Ectodermal cell (in vitro differentiated cells): ENCODE results near the gene P2RX6.
"Not testable (repeated sequence)": the region's sequence is repeated elsewhere in the genome, so short reads cannot be mapped to it uniquely, and the experiment has no call there.

Source experiments
- H3K27ac ChIP-seq: 2 replicates; pipeline ENCODE4 v1.7.0; 2013; ENCODE audit warnings: mild to moderate bottlenecking, low read depth, low read length; ENCODE audit not compliant: insufficient read depth, poor library complexity, severe bottlenecking
- H3K27me3 ChIP-seq: 2 replicates; pipeline ENCODE4 v1.7.0; 2013; ENCODE audit warnings: mild to moderate bottlenecking, low read length; ENCODE audit not compliant: insufficient read depth, control insufficient read depth, poor library complexity, severe bottlenecking
- H3K36me3 ChIP-seq: one replicate; pipeline ENCODE4 v1.7.0; 2013; ENCODE audit warnings: low read length; ENCODE audit not compliant: control insufficient read depth, insufficient read depth
- H3K4me1 ChIP-seq: one replicate; pipeline ENCODE4 v1.7.0; 2013; ENCODE audit warnings: low read length; ENCODE audit not compliant: control insufficient read depth, insufficient read depth
- H3K4me3 ChIP-seq: 2 replicates; pipeline ENCODE4 v1.7.0; 2013; ENCODE audit warnings: low read depth, low read length, control low read depth; ENCODE audit not compliant: insufficient read depth
- H3K9me3 ChIP-seq: 2 replicates; pipeline ENCODE4 v1.7.0; 2013; ENCODE audit warnings: mild to moderate bottlenecking, low read length, moderate library complexity; ENCODE audit not compliant: control insufficient read depth
- WGBS, 2 experiments: methylation state at CpG; one replicate each; pipeline ENCODE4 v1.1.7; 2013; ENCODE audit warnings: missing lambda C conversion rate in 2 of 2; 5-methylcytosine and 5-hydroxymethylcytosine counted together

Gene P2RX6

GRCh38 chr22:21047730-21048129, 32.8 kb downstream of the P2RX6 start:
- 87 to 93% methylated on average over 7 of the region's 7 CpGs for WGBS, 2 experiments
- Histone ChIP-seq H3K9me3 (no peaks in the 10 kb centered on the region), H3K36me3 (no peaks in the 10 kb centered on the region), H3K27me3 (peaks cover 3% of the 10 kb centered on the region), H3K4me1 (peaks cover 19% of the 10 kb centered on the region), H3K4me3 (no peak overlapping the region), H3K27ac (no peak overlapping the region)

GRCh38 chr22:21048448-21048847, 33.5 kb downstream of the P2RX6 start:
- not testable (repeated sequence) for H3K36me3 ChIP-seq, H3K9me3 ChIP-seq, H3K27me3 ChIP-seq, H3K4me3 ChIP-seq, H3K27ac ChIP-seq
- H3K4me1 ChIP-seq: peaks cover 19% of the 10 kb centered on the region
- 90 to 92% methylated on average over 5 of the region's 5 CpGs for WGBS, 2 experiments

GRCh38 chr22:21048965-21049364, 34.0 kb downstream of the P2RX6 start:
- H3K27ac ChIP-seq, H3K4me3 ChIP-seq, H3K36me3 ChIP-seq, H3K9me3 ChIP-seq, H3K27me3 ChIP-seq: not testable (repeated sequence)
- H3K4me1 ChIP-seq: peaks cover 19% of the 10 kb centered on the region
- 74% methylated on average over 3 to 4 of the region's 12 CpGs for WGBS, 2 experiments

- Histone ChIP-seq H3K27me3 (no peaks in the 10 kb centered on the region), H3K9me3 (no peaks in the 10 kb centered on the region), H3K36me3 (no peaks in the 10 kb centered on the region), H3K4me3 (no peak overlapping the region), H3K27ac (no peak overlapping the region), H3K4me1 (peaks cover 12% of the 10 kb centered on the region)
- WGBS, 2 experiments: 85 to 90% methylated on average over 9 of the region's 9 CpGs
Observed at GRCh38 chr22:21051145-21051830, 36.3 kb downstream of the P2RX6 start.

DNA sequence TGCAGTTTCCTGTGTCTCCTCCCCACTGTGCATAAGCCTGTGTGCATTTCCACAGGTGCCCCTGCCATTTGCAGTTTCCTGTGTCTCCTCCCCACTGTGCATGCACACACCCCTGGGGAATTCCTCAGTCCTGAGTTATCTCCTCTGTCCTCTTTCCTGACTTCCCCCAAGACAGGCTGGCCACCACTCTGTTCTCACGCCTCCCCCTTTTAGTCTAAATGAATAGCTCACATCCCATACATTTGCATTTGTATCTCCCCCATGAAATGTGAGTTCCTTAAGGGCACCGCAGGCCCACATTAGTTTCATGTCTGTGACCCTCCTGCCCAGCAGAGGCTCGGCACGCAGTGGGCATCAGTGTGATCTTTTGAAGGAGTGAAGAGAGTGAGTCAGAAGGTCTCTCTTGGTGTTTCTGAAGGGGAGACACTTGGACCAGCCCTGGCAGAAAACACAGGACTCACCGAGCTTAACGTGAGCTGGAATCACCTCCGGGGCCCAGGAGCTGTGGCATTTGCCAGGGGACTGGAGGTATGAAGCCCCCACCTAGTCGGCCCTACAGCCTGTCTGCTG, 37.0 kb downstream of the P2RX6 start:
- Histone ChIP-seq H3K4me1 (peaks cover 12% of the 10 kb centered on the region), H3K4me3 (no peak overlapping the region), H3K27me3 (no peaks in the 10 kb centered on the region), H3K36me3 (no peaks in the 10 kb centered on the region), H3K9me3 (no peaks in the 10 kb centered on the region), H3K27ac (no peak overlapping the region)
- WGBS, 2 experiments: 36 to 46% methylated on average over 8 of the region's 8 CpGs

GRCh38 chr22:21052715-21053459, 37.9 kb downstream of the P2RX6 start:
- Histone ChIP-seq H3K27me3 (no peaks in the 10 kb centered on the region), H3K27ac (no peak overlapping the region), H3K9me3 (no peaks in the 10 kb centered on the region), H3K4me3 (no peak overlapping the region), H3K4me1 (peaks cover 12% of the 10 kb centered on the region), H3K36me3 (no peaks in the 10 kb centered on the region)
- WGBS, 2 experiments: 92% methylated on average over 8 of the region's 8 CpGs

DNA sequence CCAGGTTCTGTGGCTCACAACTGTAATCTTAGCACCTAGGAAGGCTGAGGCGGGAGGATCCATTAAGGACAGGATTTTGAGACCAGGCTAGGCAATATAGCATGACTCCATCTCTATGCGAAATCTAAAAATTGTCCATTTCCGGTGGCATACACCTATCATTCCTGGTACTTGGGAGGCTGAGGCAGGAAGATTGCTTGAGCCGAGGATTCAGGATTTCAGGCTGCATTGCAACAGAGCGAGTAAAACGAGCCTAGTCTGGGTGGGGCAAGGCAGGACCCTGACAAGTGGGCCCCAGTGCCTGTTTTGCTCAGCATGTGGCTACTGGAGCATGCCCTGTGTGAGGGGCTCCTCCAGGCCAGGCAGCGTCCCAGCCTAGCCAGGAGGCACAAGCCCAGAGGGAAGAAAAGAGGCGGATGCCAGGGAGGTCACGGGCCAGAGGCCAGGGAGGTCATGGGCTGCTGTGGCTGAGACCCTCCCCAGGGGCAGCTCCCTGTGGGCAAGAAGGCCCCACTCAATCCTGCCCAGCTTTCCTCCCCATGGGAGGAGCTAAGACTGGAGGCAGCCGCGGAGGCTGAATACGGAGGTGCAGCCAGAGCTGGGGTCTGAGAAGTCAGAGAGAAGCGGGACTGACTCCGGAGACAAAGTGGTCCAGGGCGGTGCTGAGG, 39.2 kb downstream of the P2RX6 start:
- no peaks in the 10 kb centered on the region for H3K27me3 ChIP-seq
- no peaks in the 10 kb centered on the region for H3K9me3 ChIP-seq
- H3K4me1 ChIP-seq: peaks cover 12% of the 10 kb centered on the region
- H3K36me3 ChIP-seq: no peaks in the 10 kb centered on the region
- WGBS, 2 experiments: 90 to 92% methylated on average over 15 of the region's 15 CpGs
- H3K4me3 ChIP-seq: no peak overlapping the region
- no peak overlapping the region for H3K27ac ChIP-seq

GRCh38 chr22:21054714-21055563, 40.0 kb downstream of the P2RX6 start:
- no peaks in the 10 kb centered on the region for H3K9me3 ChIP-seq
- peaks cover 12% of the 10 kb centered on the region for H3K4me1 ChIP-seq
- no peak overlapping the region for H3K27ac ChIP-seq
- no peaks in the 10 kb centered on the region for H3K27me3 ChIP-seq
- H3K36me3 ChIP-seq: no peaks in the 10 kb centered on the region
- 88 to 90% methylated on average over 11 of the region's 11 CpGs for WGBS, 2 experiments
- no peak overlapping the region for H3K4me3 ChIP-seq

DNA sequence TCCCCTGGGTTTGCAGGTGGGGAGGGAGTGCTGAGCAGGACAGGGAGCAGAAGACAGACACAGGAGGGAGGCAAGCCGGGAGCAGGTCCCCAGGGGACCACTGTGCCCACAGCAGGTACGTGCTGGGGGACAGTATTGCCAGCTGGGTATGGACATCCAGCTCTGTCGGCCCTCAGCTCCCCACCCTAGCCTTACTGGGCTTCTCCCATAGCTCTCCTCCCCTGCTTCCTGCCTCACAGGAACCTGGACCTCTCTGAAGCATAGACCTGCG, 40.5 kb downstream of the P2RX6 start:
- no peaks in the 10 kb centered on the region for H3K36me3 ChIP-seq
- WGBS, 2 experiments: 76% methylated on average over 4 of the region's 4 CpGs
- H3K4me1 ChIP-seq: peaks cover 12% of the 10 kb centered on the region
- no peaks in the 10 kb centered on the region for H3K9me3 ChIP-seq
- no peaks in the 10 kb centered on the region for H3K27me3 ChIP-seq
- H3K27ac ChIP-seq: no peak overlapping the region
- H3K4me3 ChIP-seq: no peak overlapping the region
